ENCODE measurements around the gene EVC.

DNA sequence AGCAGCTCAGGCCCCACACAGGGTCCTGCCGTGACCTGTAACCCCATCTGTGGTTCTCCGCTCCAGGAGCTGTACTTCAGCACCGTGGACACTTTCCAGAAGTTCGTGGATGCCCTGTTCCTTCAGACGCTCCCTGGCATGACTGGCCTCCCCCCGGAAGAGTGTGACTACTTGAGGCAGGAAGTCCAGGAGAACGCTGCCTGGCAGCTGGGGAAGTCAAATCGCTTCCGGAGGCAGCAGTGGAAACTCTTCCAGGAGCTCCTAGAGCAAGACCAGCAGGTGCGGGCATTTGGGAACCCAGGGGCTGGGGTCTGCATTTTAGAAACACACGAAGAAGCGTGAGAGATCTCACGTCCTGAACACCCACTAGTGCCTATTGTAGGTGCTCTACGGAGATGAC, 72.5 kb downstream of the EVC start:
- TF ChIP-seq SP1 (IDR thresholded peaks at IDR 0.05) (no peak), NFRKB (IDR thresholded peaks at IDR 0.05) (no peak), CTBP1 (IDR thresholded peaks at IDR 0.05; ENCODE audit: borderline replicate concordance) (no peak), SUZ12 (IDR thresholded peaks at IDR 0.05) (no peak), FOXM1 (IDR thresholded peaks at IDR 0.05; ENCODE audit: borderline replicate concordance) (no peak)
